Mesodermal cell (in vitro differentiated cells): ENCODE results near the gene SCARB1.

Experiments used
- H3K27ac ChIP-seq: 2 replicates; pipeline ENCODE4 v1.7.0; 2013; ENCODE audit warnings: mild to moderate bottlenecking, low read depth, low read length, moderate library complexity; ENCODE audit not compliant: severe bottlenecking
- H3K36me3 ChIP-seq: 2 replicates; pipeline ENCODE4 v1.7.1; 2013; ENCODE audit warnings: mild to moderate bottlenecking, low read length, moderate library complexity; ENCODE audit not compliant: control insufficient read depth, insufficient read depth
- H3K4me1 ChIP-seq: one replicate; pipeline ENCODE4 v1.7.1; 2013; ENCODE audit warnings: mild to moderate bottlenecking, low read length; ENCODE audit not compliant: insufficient read depth, control insufficient read depth, poor library complexity, severe bottlenecking
- H3K4me3 ChIP-seq: 2 replicates; pipeline ENCODE4 v1.7.0; 2013; ENCODE audit warnings: low read length, control low read depth, mild to moderate bottlenecking; ENCODE audit not compliant: insufficient read depth, poor library complexity, severe bottlenecking; ENCODE audit errors: extremely low read depth
- H3K9me3 ChIP-seq: 2 replicates; pipeline ENCODE4 v1.7.1; 2013; ENCODE audit warnings: mild to moderate bottlenecking, low read length, moderate library complexity; ENCODE audit not compliant: control insufficient read depth
- WGBS, 2 experiments: methylation state at CpG; one replicate each; pipeline ENCODE4 v1.1.5; 2013; ENCODE audit warnings: missing lambda C conversion rate in 2 of 2; ENCODE audit not compliant: insufficient coverage in 2 of 2; 5-methylcytosine and 5-hydroxymethylcytosine counted together

The SCARB1 gene

DNA sequence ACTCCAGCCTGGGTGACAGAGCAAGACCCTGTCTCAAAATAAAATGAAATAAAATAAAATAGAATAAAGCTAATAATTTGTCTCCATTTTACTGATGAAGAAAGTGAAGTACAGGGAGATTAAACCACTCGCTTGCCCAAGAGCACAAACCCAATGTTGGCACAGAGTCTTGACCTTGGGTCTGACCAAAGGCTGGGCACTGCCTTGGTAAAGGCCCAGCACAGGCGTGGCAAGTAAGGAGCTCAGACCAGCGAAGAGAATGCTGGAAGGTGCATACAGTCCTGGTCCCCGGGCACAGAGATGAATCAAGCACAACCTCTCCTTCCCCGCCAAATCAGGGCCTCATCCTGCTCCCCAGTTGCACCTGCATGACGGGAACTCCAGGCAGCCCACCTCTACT is 26.9 kb downstream of the SCARB1 start:
- Histone ChIP-seq H3K4me1 (peaks cover 6% of the 10 kb centered on the region), H3K36me3 (peaks cover under 1% of the 10 kb centered on the region), H3K9me3 (no peaks in the 10 kb centered on the region), H3K27ac (no peak overlapping the region), H3K4me3 (no peak overlapping the region)
- WGBS, 2 experiments = 93% methylated on average over 6 of the region's 6 CpGs

DNA sequence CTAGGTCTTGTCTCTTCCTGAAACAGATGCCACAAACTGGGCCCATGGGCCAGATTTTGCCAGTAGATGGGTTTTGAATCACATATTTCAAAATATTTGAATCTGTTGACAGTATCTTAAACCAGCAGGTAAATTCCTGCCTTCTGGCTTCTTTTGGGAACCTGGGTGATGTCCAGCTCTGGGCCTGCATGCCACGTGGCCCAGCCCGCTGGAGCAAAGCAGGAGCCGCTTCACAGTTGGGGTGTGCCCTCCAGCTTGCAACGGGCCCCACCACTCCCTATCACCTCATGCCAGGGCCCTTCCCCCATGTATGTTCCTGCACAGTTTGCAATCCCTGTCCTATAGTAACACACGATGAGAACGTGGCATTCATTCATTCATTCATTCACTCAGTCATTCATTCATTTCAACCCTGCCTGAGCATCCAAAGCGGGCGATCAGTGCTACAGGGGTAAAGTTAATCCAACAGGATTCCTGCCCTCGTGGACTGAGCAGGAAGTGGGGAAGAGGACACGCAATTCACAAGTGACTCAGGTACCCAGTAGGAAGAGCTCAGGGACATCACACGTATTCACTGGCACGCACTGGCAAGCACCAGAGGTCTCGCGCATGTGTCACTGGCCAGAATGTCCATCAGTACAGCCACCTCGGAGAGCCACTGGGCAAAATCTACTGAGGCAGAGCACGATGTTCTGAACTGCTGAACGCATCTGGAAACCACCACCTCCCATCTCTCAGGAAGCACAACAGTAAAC is 27.8 kb downstream of the SCARB1 start:
- Histone ChIP-seq H3K4me1 (peaks cover 6% of the 10 kb centered on the region), H3K27ac (no peak overlapping the region), H3K9me3 (no peaks in the 10 kb centered on the region), H3K4me3 (no peak overlapping the region), H3K36me3 (peaks cover 6% of the 10 kb centered on the region)
- 90 to 91% methylated on average over 13 to 17 of the region's 17 CpGs for WGBS, 2 experiments

DNA sequence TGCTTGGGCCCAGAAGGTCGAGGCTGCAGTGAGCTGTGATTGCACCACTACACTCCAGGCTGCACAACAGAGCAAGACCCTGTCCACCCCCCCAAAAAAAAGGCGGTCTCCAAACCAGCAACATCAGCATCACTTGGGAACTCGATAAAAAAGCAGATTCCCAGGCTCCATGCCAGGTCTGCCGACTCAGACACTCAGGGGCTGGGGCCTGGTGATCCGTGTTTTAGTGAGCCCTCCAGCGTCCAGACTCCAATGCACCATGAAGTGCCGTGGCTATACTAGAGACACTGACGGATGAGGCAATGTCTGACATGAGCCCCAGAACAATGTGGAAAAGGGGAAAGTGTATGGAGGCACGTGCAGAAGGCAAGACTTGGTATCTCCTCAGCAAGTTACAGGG is 28.8 kb downstream of the SCARB1 start:
- H3K36me3 ChIP-seq = peaks cover 10% of the 10 kb centered on the region
- H3K27ac ChIP-seq = no peak overlapping the region
- H3K4me3 ChIP-seq = no peak overlapping the region
- WGBS, 2 experiments = 83 to 90% methylated on average over 9 of the region's 9 CpGs
- peaks cover 7% of the 10 kb centered on the region for H3K9me3 ChIP-seq
- H3K4me1 ChIP-seq = peaks cover 6% of the 10 kb centered on the region

DNA sequence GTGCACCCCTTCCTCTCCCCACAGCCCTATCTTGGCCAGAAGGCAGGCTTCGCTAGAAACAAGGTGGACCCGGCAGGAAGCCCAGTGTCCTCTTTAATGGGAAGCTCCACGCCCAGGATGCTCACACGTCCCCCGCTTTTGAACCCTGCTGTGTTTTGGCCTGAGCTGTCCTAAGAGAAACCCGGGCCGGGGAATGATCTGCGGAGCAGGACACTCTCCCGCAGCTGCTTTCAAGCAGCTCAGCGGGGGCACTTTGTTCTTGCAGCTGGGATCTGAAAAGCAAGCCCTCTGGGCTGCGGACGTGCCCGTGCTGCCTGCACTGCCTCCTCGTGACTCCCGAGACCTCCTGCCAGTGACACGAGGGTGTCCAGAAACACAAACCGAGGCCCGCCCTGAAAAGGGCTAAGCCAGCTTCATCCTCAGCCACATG is 30.0 kb downstream of the SCARB1 start:
- Histone ChIP-seq H3K36me3 (peaks cover 10% of the 10 kb centered on the region), H3K9me3 (peaks cover 10% of the 10 kb centered on the region), H3K4me1 (peaks cover 11% of the 10 kb centered on the region), H3K4me3 (no peak overlapping the region), H3K27ac (no peak overlapping the region)
- 30 to 32% methylated on average over 13 to 18 of the region's 18 CpGs for WGBS, 2 experiments

DNA sequence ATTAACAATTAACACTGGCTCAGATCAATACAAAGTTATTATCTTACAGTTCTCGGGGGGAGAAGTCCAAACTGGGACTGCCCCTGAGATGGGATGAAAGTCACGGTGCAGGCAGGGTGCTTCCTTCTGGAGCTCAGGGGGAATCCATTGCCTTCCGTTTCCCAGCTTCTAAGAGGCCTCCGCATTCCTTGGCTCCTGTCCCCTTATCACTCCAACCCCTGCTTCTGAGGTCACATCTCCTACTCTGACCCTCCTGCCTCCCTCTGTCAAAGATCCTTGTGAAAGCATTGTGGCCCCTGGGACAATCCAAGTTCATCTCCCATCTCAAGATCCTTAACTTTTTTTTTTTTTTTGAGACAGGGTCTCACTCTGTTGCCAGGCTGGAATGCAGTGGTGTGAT is 30.8 kb downstream of the SCARB1 start:
- no peak overlapping the region for H3K27ac ChIP-seq
- H3K4me3 ChIP-seq = no peak overlapping the region
- peaks cover 10% of the 10 kb centered on the region for H3K9me3 ChIP-seq
- peaks cover 18% of the 10 kb centered on the region for H3K4me1 ChIP-seq
- WGBS, 2 experiments = 70 to 74% methylated on average over 4 of the region's 4 CpGs
- peaks cover 10% of the 10 kb centered on the region for H3K36me3 ChIP-seq

DNA sequence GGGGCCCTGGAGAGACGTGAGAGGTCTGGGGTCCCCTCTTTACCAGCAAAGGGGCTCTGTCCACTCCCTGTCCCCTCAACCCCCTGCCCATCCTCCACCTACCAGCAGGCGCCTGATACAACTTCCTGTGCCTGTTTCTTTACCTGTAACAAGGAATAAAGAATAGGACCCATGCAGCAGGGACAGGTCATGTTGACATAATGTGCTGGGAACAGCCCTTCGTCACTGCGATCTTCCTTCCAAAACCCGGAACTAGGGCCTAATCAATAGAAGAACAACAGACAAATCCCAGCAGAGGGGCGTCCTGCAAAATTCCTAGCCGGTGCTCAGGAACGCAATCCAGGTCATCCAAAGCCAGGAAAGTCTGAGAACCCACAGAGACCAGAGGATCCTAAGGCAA is 32.1 kb downstream of the SCARB1 start:
- 98 to 99% methylated on average over 8 of the region's 8 CpGs for WGBS, 2 experiments
- Histone ChIP-seq H3K4me1 (peaks cover 18% of the 10 kb centered on the region), H3K9me3 (peaks cover 10% of the 10 kb centered on the region), H3K36me3 (peaks cover 10% of the 10 kb centered on the region), H3K4me3 (no peak overlapping the region), H3K27ac (no peak overlapping the region)

DNA sequence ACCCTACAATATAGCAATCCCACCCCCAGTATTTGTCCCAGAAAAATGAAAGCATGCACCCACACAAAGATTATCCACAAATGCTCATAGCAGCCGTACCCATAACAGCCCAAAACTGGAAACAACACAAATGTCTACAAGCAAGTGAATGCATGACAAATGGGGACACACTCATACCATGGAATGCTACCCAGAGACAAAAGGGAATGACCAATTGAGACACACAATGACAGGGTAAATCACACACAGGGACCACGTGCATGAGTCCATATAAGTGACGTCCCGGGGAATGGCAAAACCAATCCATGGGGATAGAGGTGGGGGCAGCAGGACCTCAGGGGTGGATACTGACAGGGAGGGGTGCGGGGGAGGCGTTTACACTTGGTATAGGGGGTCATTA is 33.4 kb downstream of the SCARB1 start:
- WGBS, 2 experiments = 97% methylated on average over 4 of the region's 6 CpGs
- Histone ChIP-seq H3K9me3 (peaks cover 10% of the 10 kb centered on the region), H3K36me3 (peaks cover 10% of the 10 kb centered on the region), H3K27ac (no peak overlapping the region), H3K4me3 (no peak overlapping the region), H3K4me1 (peaks cover 18% of the 10 kb centered on the region)

DNA sequence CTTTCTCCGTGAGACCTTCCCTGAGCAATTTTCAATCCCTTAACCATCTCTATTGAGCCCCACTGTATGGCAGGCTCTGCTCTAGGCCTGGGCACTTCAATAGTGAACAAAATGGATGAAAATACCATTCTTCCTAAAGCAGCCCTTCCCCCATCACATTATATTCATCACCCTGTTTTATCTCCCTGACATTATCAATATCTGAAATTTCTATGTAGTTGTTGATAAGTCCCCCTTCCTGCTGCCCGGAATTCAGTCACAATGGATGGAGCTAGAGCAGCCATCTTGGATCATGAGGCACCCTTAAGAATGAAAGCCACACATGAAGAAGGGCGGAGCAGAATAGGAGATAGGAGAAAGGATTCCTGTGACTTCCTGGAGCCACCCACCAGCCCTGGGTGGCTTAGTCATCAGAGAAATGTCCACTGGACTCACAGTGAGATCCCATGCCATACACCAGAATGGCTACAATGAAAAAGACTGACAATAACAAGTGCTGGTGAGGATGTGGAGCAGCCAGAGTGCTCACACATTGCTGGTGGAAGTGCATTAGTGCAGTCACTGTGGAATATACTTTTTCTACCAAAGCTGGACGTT is 33.9 kb downstream of the SCARB1 start:
- H3K4me1 ChIP-seq = peaks cover 18% of the 10 kb centered on the region
- no peak overlapping the region for H3K27ac ChIP-seq
- peaks cover 10% of the 10 kb centered on the region for H3K36me3 ChIP-seq
- WGBS, 2 experiments = 95 to 100% methylated on average over 4 of the region's 4 CpGs
- peaks cover 10% of the 10 kb centered on the region for H3K9me3 ChIP-seq
- H3K4me3 ChIP-seq = no peak overlapping the region

DNA sequence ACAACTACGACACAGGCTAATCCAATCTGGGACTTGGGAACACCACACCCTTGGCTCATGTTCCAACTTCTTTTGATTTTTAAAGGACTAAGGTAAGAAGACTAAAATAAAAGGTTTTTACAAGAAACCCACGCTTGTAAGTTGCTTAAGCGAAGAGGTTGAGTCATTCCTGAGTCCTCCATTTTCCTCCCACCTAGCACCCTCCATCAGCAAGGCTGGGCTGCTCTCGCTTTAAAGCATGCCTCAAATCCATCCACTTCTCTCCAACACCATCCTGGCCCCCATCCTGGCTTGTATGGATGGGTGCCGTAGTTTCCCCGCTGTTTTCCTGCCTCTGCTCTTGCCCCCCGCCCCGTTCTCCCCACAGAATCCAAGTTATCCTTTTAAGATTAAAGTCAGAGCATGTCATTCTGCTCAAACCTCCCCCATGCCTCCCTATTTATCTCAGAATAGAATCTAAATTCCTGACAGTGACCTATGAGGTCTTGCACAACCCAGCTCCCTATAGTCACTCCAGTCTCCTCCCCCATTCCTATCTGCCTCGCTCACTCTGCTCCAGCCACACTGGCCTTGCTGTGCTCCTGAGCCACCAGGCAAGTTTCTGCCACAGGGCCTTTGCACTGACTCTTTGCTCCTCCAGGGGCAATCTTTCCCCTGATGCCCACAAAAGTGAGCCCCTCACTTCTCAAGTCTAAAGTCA is 34.5 kb downstream of the SCARB1 start:
- no peak overlapping the region for H3K4me3 ChIP-seq
- peaks cover 10% of the 10 kb centered on the region for H3K36me3 ChIP-seq
- H3K9me3 ChIP-seq = peaks cover 10% of the 10 kb centered on the region
- peaks cover 18% of the 10 kb centered on the region for H3K4me1 ChIP-seq
- WGBS, 2 experiments = 88 to 93% methylated on average over 8 of the region's 9 CpGs
- H3K27ac ChIP-seq = peak overlapping the region; percentile 75

DNA sequence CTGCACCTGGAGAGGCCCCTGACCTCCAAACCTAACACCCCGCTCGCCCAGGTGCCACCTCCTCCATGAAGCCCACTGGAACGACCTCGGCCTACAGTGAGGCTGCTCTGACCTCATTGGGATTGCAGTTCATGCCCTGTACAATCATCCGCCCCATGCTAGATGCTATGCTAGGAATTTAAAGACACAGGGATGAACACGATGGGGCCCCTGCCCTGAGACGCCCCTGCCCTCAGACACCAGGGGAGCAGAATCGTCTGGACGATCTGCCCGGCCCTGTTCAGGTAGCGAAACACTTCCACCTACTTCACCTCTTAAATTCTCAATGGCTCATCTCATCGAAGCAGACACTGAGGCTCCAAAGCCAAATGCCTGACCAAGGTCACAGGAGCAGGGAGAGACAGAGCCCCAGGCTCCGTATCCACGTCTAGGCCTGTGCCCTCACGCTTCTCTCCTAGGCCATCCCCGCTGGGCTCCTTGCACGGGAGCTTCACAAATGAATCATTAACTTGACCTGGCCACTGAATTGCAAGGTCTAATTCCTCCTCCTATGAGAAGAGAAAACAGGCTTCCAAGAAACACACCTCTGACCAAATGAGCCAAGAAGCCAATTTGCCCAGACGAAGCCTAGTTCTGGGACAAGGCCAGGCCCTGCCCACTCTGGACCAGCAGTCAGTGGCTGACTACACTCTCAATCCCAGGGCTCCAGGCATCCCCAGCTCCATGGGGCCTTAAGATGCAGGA is 35.2 kb downstream of the SCARB1 start:
- Histone ChIP-seq H3K9me3 (peaks cover 10% of the 10 kb centered on the region), H3K4me1 (peaks cover 12% of the 10 kb centered on the region), H3K27ac (peak overlapping the region; percentile 75), H3K4me3 (no peak overlapping the region), H3K36me3 (peaks cover 10% of the 10 kb centered on the region)
- 85 to 91% methylated on average over 13 to 16 of the region's 18 CpGs for WGBS, 2 experiments
